ENCODE data around the gene TSKU.

DNA sequence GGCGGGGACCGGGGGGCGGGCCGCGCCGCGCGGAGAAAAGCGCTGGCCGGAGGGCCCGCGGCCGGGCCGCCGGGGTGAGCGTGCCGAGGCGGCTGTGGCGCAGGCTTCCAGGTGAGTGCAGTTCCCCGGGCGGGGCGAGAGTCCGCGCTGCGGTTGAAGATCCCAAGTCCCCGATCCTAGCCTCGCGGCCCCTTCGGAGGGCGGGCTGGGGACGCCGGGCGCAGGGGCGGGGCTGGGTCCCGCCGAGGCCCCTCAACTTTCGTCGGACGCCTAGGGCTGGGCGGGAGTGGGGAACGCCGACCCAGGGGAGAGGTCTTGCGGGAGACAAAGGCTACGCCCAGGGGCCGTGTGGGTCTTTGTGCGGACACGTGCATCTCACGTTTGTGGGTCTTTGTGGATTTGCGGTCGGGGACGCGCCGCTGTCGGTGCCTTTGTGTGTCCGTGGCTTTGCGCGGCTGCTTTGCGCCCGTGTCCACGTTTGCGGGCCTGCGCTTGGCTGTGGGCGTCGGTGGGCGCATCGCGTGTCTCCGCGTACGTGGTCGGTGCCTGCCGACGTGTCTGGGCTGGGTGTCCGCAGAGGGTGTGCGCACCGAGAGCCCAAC is at the start of gene TSKU:
- TF ChIP-seq, protein P1, sequence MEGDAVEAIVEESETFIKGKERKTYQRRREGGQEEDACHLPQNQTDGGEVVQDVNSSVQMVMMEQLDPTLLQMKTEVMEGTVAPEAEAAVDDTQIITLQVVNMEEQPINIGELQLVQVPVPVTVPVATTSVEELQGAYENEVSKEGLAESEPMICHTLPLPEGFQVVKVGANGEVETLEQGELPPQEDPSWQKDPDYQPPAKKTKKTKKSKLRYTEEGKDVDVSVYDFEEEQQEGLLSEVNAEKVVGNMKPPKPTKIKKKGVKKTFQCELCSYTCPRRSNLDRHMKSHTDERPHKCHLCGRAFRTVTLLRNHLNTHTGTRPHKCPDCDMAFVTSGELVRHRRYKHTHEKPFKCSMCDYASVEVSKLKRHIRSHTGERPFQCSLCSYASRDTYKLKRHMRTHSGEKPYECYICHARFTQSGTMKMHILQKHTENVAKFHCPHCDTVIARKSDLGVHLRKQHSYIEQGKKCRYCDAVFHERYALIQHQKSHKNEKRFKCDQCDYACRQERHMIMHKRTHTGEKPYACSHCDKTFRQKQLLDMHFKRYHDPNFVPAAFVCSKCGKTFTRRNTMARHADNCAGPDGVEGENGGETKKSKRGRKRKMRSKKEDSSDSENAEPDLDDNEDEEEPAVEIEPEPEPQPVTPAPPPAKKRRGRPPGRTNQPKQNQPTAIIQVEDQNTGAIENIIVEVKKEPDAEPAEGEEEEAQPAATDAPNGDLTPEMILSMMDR (conservative IDR thresholded peaks at IDR 0.05 in 1 of 2, IDR thresholded peaks at IDR 0.05 in 1 of 2; ENCODE audit: low read depth in 1 of 2, low read length in 2 of 2), result no peak
- TF ChIP-seq EZH2 (IDR thresholded peaks at IDR 0.05; ENCODE audit: low read length, missing control alignments), result peak; percentile 47
